HG02981 (cell line): Measurements from ENCODE around the gene TRIM43.
"Not testable (repeated sequence)": the region's sequence is repeated elsewhere in the genome, so short reads cannot be mapped to it uniquely, and the experiment has no call there.

ENCODE experiments used
- ATAC-seq: cut with Tn5 transposase; IDR thresholded peaks from one replicate; pipeline ENCODE4 v1.9.1; 2021; ENCODE audit warnings: mild to moderate bottlenecking, moderate library complexity; ENCODE audit not compliant: unreplicated experiment

The TRIM43 gene

GRCh38 chr2:95640515-95641288 is 48.9 kb downstream of the TRIM43 start:
- not testable (repeated sequence) for ATAC-seq

GRCh38 chr2:95641289-95641575 is 49.4 kb downstream of the TRIM43 start:
- ATAC-seq: not testable (repeated sequence)

GRCh38 chr2:95641787-95642186 is 50.0 kb downstream of the TRIM43 start:
- ATAC-seq: not testable (repeated sequence)

- not testable (repeated sequence) for ATAC-seq
These were observed 50.6 kb downstream of the TRIM43 start for GRCh38 chr2:95642360-95642759.

GRCh38 chr2:95642951-95643350 is 51.1 kb downstream of the TRIM43 start:
- ATAC-seq: not testable (repeated sequence)

- not testable (repeated sequence) for ATAC-seq
These were observed 53.5 kb downstream of the TRIM43 start for GRCh38 chr2:95645312-95645711.

- not testable (repeated sequence) for ATAC-seq
These were observed 54.6 kb downstream of the TRIM43 start for GRCh38 chr2:95646274-95646994.

GRCh38 chr2:95648894-95649544 is 57.2 kb downstream of the TRIM43 start:
- ATAC-seq: not testable (repeated sequence)
